SK-N-SH (cell line): ENCODE results near the gene SCAF1. TPM values are rescaled to one million over a fixed set of nuclear protein-coding genes. Genes with fewer than 3 reads are reported as not detected.

Source experiments
- CTCF ChIA-PET: fragments of 300-600, 350-600 bp; formaldehyde crosslinking; extraction: SDS; loops from one replicate; lab custom pipeline; 2021; lab: Yijun Ruan, JAX
- POLR2A ChIA-PET: fragments of 350-600 bp; sonication (Branson Sonifier 250); formaldehyde crosslinking; extraction: SDS; loops from one replicate; lab custom pipeline; 2020; ENCODE audit warnings: antibody characterized with exemption, inconsistent platforms; lab: Yijun Ruan, JAX
- DNase-seq: peaks from one replicate; pipeline ENCODE4 v3.0.0; 2012
- H2AFZ ChIP-seq: fragments of 200-600 bp; sonication (generic); 2 replicates; pipeline ENCODE4 v1.8.1; 2016; ENCODE audit warnings: antibody characterized with exemption, mild to moderate bottlenecking, low read depth
- H3F3A ChIP-seq: fragments of 200-600 bp; sonication (generic); replicated peaks from 2 replicates; pipeline ENCODE3; 2016; ENCODE audit warnings: antibody characterized with exemption, mild to moderate bottlenecking; ENCODE audit not compliant: insufficient read depth
- H3K27ac ChIP-seq, 2 experiments: fragments of 200-500 bp in 1 of 2; fragments of 200-600 bp in 1 of 2; sonication (Bioruptor generic) in 1 of 2; sonication (generic), shearing (Covaris generic) in 1 of 2; 2 replicates each; pipeline versions ENCODE4 v1.5.1 to v1.6.1; 2014 to 2016; ENCODE audit warnings: low read depth in 2 of 2, inconsistent platforms in 1 of 2, low read length in 1 of 2, mild to moderate bottlenecking in 1 of 2, mixed read lengths in 1 of 2
- H3K27me3 ChIP-seq: fragments of 200-600 bp; sonication (generic), shearing (Covaris generic); 2 replicates; pipeline ENCODE4 v1.6.1; 2016; ENCODE audit warnings: mixed run types; ENCODE audit not compliant: insufficient read depth
- H3K36me3 ChIP-seq, 2 experiments: fragments of 200-500 bp in 1 of 2; fragments of 200-600 bp in 1 of 2; sonication (Bioruptor generic) in 1 of 2; sonication (generic) in 1 of 2; replicated peaks in 1 of 2; 2 replicates each; pipeline versions ENCODE3 to v1.5.1; 2014 to 2016; ENCODE audit warnings: low read length in 1 of 2, mild to moderate bottlenecking in 1 of 2; ENCODE audit not compliant: insufficient read depth in 2 of 2, control insufficient read depth in 1 of 2
- H3K4me1 ChIP-seq, 2 experiments: fragments of 200-500 bp in 1 of 2; fragments of 200-600 bp in 1 of 2; sonication (Bioruptor generic) in 1 of 2; sonication (generic), shearing (Covaris generic) in 1 of 2; 2 replicates each; pipeline versions ENCODE4 v1.5.1 to v1.6.1; 2014 to 2016; ENCODE audit warnings: low read depth in 1 of 2, low read length in 1 of 2, mixed run types in 1 of 2; ENCODE audit not compliant: insufficient read depth in 2 of 2, control insufficient read depth in 1 of 2
- H3K4me2 ChIP-seq: fragments of 200-600 bp; sonication (generic), shearing (Covaris generic); 2 replicates; pipeline ENCODE4 v1.6.1; 2017; ENCODE audit warnings: mixed run types
- H3K4me3 ChIP-seq, 2 experiments: fragments of 200-500 bp in 1 of 2; fragments of 200-600 bp in 1 of 2; sonication (Bioruptor generic) in 1 of 2; sonication (generic), shearing (Covaris generic) in 1 of 2; 2 replicates each; pipeline versions ENCODE4 v1.5.1 to v1.8.1; 2014 to 2016; ENCODE audit warnings: low read depth in 2 of 2, inconsistent platforms in 1 of 2, low read length in 1 of 2, mild to moderate bottlenecking in 1 of 2, mixed read lengths in 1 of 2, moderate library complexity in 1 of 2
- H3K79me2 ChIP-seq: fragments of 200-600 bp; sonication (generic); 2 replicates; pipeline ENCODE4 v1.8.1; 2017; ENCODE audit warnings: mild to moderate bottlenecking; ENCODE audit not compliant: insufficient read depth
- H3K9ac ChIP-seq: fragments of 200-600 bp; sonication (generic); 2 replicates; pipeline ENCODE4 v1.6.1; 2017; ENCODE audit warnings: mixed run types
- H3K9me2 ChIP-seq: fragments of 200-600 bp; sonication (generic); 2 replicates; pipeline ENCODE4 v1.6.1; 2017; ENCODE audit warnings: mixed run types
- H3K9me3 ChIP-seq: fragments of 200-600 bp; sonication (generic); 2 replicates; pipeline ENCODE4 v1.6.1; 2017; ENCODE audit warnings: mixed run types, mild to moderate bottlenecking, moderate library complexity
- H4K20me1 ChIP-seq: fragments of 200-600 bp; sonication (generic); 2 replicates; pipeline ENCODE4 v1.6.1; 2017; ENCODE audit warnings: mild to moderate bottlenecking, mixed run types; ENCODE audit not compliant: insufficient read depth
- ELF1 ChIP-seq: IDR thresholded peaks from 2 replicates; pipeline ENCODE4 v1.4.0; 2012
- EZH2phosphoT487 ChIP-seq: fragments of 200-600 bp; sonication (generic); IDR thresholded peaks from 2 replicates; pipeline ENCODE4 v1.6.1; 2017; ENCODE audit warnings: low read depth, mixed run types, mild to moderate bottlenecking, antibody characterized with exemption, moderate library complexity, borderline replicate concordance
- GATA2 ChIP-seq: sonication (generic); formaldehyde crosslinking; IDR thresholded peaks from 2 replicates; pipeline ENCODE4 v1.5.0; 2020; ENCODE audit warnings: mild to moderate bottlenecking, missing genetic modification reagents
- MXI1 ChIP-seq: IDR thresholded peaks from 2 replicates; pipeline ENCODE4 v1.6.1; 2012; ENCODE audit warnings: mild to moderate bottlenecking, low read depth, low read length, improper control_type of control experiment
- POLR2AphosphoS5 ChIP-seq: IDR thresholded peaks from 2 replicates; pipeline ENCODE4 v1.6.1; 2012; ENCODE audit warnings: low read depth, low read length
- RAD21 ChIP-seq: IDR thresholded peaks from 2 replicates; pipeline ENCODE4 v1.6.1; 2012; ENCODE audit warnings: mild to moderate bottlenecking, low read length
- REST ChIP-seq: IDR thresholded peaks from 2 replicates; pipeline ENCODE4 v1.6.1; 2012; ENCODE audit warnings: mild to moderate bottlenecking, low read depth, low read length, moderate library complexity
- RFX5 ChIP-seq: IDR thresholded peaks from 2 replicates; pipeline ENCODE4 v1.6.1; 2012; ENCODE audit warnings: mild to moderate bottlenecking, improper control_type of control experiment, low read length
- SMC3 ChIP-seq: IDR thresholded peaks from 2 replicates; pipeline ENCODE4 v1.6.1; 2012; ENCODE audit warnings: low read depth, low read length, improper control_type of control experiment
- YY1 ChIP-seq: IDR thresholded peaks from 2 replicates; pipeline ENCODE4 v1.4.0; 2012; ENCODE audit warnings: low read depth, mild to moderate bottlenecking
- WGBS: methylation state at CpG from one replicate; pipeline ENCODE4 v1.1.6; 2017; ENCODE audit warnings: low lambda C conversion rate; 5-methylcytosine and 5-hydroxymethylcytosine counted together
- polyA plus RNA-seq, 3 experiments: library from polyadenylated mRNA; depleted of rRNA; stranded (reverse); fragments of >200 nt; gene quantifications; 2 replicates each; pipeline ENCODE4 v1.2.3, GENCODE V29; 2012
- TF ChIP-seq, protein P1 (sequence below): IDR thresholded peaks from 2 replicates; pipeline ENCODE4; 2012
- TF ChIP-seq, protein P2 (sequence below): IDR thresholded peaks from 2 replicates; pipeline ENCODE4 v1.4.0; 2012; ENCODE audit warnings: low read depth, borderline replicate concordance

Gene SCAF1
- polyA plus RNA-seq, 1 of the 3 experiments (the other 2 are of a cell fraction): 9.5 TPM

GRCh38 chr19:49700563-49700962 lies 58.6 kb downstream of the SCAF1 start:
- ChIA-PET POLR2A (interaction anchor here (1.4 kb wide), 1 partner anchor 12 kb away, joined by 3 read pairs; no protein-coding TSS in a partner anchor), CTCF (interaction anchor here (0.9 to 2.4 kb wide), 3 partner anchors 11 to 22 kb away, joined by 3 to 8 read pairs (median 4); partner anchors contain the start of gene ADM5)
- no peak overlapping the region for H3K27ac ChIP-seq
- H3K9me2 ChIP-seq: no peaks in the 10 kb centered on the region
- H3K27me3 ChIP-seq: no peaks in the 10 kb centered on the region
- no peak for DNase-seq
- H3F3A ChIP-seq: no peaks in the 10 kb centered on the region
- 81% methylated on average over 2 of the region's 11 CpGs for WGBS
- H4K20me1 ChIP-seq: no peaks in the 10 kb centered on the region
- H3K4me3 ChIP-seq: no peak overlapping the region
- H2AFZ ChIP-seq: no peak overlapping the region
- no peaks in the 10 kb centered on the region for H3K4me1 ChIP-seq
- no peaks in the 10 kb centered on the region for H3K79me2 ChIP-seq
- H3K4me2 ChIP-seq: no peak overlapping the region
- H3K36me3 ChIP-seq: peaks cover 15 to 26% of the 10 kb centered on the region in 2 experiments
- TF ChIP-seq ELF1 (no peak), MXI1 (no peak), REST (no peak), POLR2AphosphoS5 (no peak), RFX5 (no peak), YY1 (no peak), GATA2 (CRISPR knock-in tag) (no peak), RAD21 (no peak), EZH2phosphoT487 (no peak), SMC3 (no peak)
- TF ChIP-seq, protein P1, sequence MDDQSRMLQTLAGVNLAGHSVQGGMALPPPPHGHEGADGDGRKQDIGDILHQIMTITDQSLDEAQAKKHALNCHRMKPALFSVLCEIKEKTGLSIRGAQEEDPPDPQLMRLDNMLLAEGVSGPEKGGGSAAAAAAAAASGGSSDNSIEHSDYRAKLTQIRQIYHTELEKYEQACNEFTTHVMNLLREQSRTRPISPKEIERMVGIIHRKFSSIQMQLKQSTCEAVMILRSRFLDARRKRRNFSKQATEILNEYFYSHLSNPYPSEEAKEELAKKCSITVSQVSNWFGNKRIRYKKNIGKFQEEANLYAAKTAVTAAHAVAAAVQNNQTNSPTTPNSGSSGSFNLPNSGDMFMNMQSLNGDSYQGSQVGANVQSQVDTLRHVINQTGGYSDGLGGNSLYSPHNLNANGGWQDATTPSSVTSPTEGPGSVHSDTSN: no peak
- TF ChIP-seq, protein P2, sequence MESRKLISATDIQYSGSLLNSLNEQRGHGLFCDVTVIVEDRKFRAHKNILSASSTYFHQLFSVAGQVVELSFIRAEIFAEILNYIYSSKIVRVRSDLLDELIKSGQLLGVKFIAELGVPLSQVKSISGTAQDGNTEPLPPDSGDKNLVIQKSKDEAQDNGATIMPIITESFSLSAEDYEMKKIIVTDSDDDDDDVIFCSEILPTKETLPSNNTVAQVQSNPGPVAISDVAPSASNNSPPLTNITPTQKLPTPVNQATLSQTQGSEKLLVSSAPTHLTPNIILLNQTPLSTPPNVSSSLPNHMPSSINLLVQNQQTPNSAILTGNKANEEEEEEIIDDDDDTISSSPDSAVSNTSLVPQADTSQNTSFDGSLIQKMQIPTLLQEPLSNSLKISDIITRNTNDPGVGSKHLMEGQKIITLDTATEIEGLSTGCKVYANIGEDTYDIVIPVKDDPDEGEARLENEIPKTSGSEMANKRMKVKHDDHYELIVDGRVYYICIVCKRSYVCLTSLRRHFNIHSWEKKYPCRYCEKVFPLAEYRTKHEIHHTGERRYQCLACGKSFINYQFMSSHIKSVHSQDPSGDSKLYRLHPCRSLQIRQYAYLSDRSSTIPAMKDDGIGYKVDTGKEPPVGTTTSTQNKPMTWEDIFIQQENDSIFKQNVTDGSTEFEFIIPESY: no peak
- H3K9ac ChIP-seq: no peak overlapping the region
- no peaks in the 10 kb centered on the region for H3K9me3 ChIP-seq
